Mucosa of descending colon (tissue), 3 donors: ENCODE data around the gene COQ8B. TPM values are rescaled to one million over a fixed set of nuclear protein-coding genes. Genes with fewer than 3 reads are reported as not detected.

Experiments used
- ATAC-seq: fragments of 200-7000 bp; cut with Tn5 transposase; one replicate; pipeline ENCODE4 v1.9.1; 2020; ENCODE audit warnings: mild to moderate bottlenecking, moderate library complexity
- DNase-seq, 3 donors: peaks; one replicate each; pipeline ENCODE4 v3.0.0-alpha.2; 2020
- H3K36me3 ChIP-seq: fragments of 200-600 bp; one replicate; pipeline ENCODE4 v1.8.0; 2021; ENCODE audit warnings: low read depth, mild to moderate bottlenecking
- H3K4me1 ChIP-seq: fragments of 200-600 bp; one replicate; pipeline ENCODE4 v1.8.0; 2021; ENCODE audit warnings: low read depth, mild to moderate bottlenecking
- H3K4me3 ChIP-seq: fragments of 200-600 bp; one replicate; pipeline ENCODE4 v1.8.0; 2021; ENCODE audit warnings: mild to moderate bottlenecking
- H3K9me3 ChIP-seq: fragments of 200-600 bp; one replicate; pipeline ENCODE4 v1.8.0; 2021; ENCODE audit warnings: mild to moderate bottlenecking
- CTCF ChIP-seq: fragments of 200-600 bp; IDR thresholded peaks from one replicate; pipeline ENCODE4 v1.8.0; 2022; ENCODE audit warnings: antibody characterized with exemption, mild to moderate bottlenecking
- intact Hi-C, 2 donors: fragments of 100-400 bp; cut with DNase I in 1 of 2; cut with micrococcal nuclease in 1 of 2; formaldehyde crosslinking; loops; one replicate each; pipeline versions ENCODE4 v1.11.0 to v1.11.1; 2022; cut with DNase I, micrococcal nuclease
- total RNA-seq, 3 donors: library from RNA; stranded (reverse); fragmentation: NEBNext Ultra II Directional in 2 of 3; extraction: Animal tissue kit (Norgen Biotek cat#: 25700) in 2 of 3; gene quantifications; one replicate each; pipeline versions ENCODE4 v1.2.1 to v1.2.4, GENCODE V29; 2021 to 2023
- donor health status: DM: no; HTN: no; CAD: no; lungs with moderate emphysema.
- donor health status: DM: no; HTN: no; CAD: no.
- donor health status: DM: no; HTN: yes; CAD: no.

The COQ8B gene
- total RNA-seq, 3 donors from 2014 or later, result 29.9 to 49.2 (median 39.3) TPM

GRCh38 chr19:40752257-40752781, 35.6 kb upstream of the COQ8B start:
- no peak for ATAC-seq
- H3K4me1 ChIP-seq, result peaks cover 42% of the 10 kb centered on the region
- H3K36me3 ChIP-seq, result peaks cover 8% of the 10 kb centered on the region
- peak overlapping the region; percentile 51 for H3K4me3 ChIP-seq
- no peaks in the 10 kb centered on the region for H3K9me3 ChIP-seq
- DNase-seq, result no peak
- no peak for TF ChIP-seq CTCF
- intact Hi-C loops, result no loop called here

DNA sequence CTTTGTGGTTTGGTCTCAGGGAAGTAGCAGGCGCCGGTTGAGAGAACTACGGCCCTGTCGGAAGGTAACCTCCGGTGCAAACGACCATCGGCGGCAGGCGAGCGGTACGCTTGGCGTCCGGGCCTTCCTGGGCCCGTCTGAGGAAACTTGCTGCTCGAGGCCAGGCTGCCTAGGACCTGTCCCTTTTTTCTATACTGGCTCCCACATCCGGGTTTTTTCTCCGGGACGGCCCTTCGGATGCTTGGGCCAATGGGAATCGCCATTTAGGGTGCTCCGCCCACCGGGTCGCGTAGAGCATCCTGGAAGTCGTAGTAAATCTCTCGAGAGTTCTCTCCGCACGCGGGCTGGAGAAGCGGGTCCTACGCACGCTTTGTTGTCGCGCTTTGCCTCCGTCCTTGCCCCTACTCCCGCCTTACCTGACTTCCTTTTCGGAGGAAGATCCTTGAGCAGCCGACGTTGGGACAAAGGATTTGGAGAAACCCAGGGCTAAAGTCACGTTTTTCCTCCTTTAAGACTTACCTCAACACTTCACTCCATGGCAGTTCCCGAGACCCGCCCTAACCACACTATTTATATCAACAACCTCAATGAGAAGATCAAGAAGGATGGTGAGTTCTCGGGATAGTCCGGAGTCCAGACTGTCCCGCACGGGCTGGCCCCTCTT, 34.3 kb upstream of the COQ8B start, which contains the start of gene SNRPA:
Gene SNRPA (plus strand): TSS at position 330 of the 664 bp plus-strand sequence. CDS start 206 bp downstream, at position 536.
- no peak for TF ChIP-seq CTCF
- peak; percentile 95 to 99 (median 98) for DNase-seq
- intact Hi-C loops, result no loop called here

GRCh38 chr19:40750058-40750873, 33.6 kb upstream of the COQ8B start, which contains the start of gene ACTMAP:
Gene ACTMAP, minus strand, starts transcription at chr19:40750477. Its CDS starts 674 bp downstream, at chr19:40749803.
- peak within 1 kb of the TSS; percentile 51 for H3K4me3 ChIP-seq
- H3K36me3 ChIP-seq, result peaks cover 8% of the 10 kb centered on the region
- peak; percentile 99 to 100 (median 100) for DNase-seq
- no peak for TF ChIP-seq CTCF
- ATAC-seq, result peak; percentile 89
- H3K4me1 ChIP-seq, result peaks cover 30% of the 10 kb centered on the region
- no peaks in the 10 kb centered on the region for H3K9me3 ChIP-seq
- intact Hi-C loops, result no loop called here

More for the DNA sequence above, 34.3 kb upstream of the COQ8B start, which contains the start of gene SNRPA:
- Histone ChIP-seq H3K4me1 (peaks cover 38% of the 10 kb centered on the region), H3K4me3 (peak within 1 kb of the TSS; percentile 51), H3K9me3 (no peaks in the 10 kb centered on the region), H3K36me3 (peaks cover 8% of the 10 kb centered on the region)
- ATAC-seq, result peak; percentile 84

DNA sequence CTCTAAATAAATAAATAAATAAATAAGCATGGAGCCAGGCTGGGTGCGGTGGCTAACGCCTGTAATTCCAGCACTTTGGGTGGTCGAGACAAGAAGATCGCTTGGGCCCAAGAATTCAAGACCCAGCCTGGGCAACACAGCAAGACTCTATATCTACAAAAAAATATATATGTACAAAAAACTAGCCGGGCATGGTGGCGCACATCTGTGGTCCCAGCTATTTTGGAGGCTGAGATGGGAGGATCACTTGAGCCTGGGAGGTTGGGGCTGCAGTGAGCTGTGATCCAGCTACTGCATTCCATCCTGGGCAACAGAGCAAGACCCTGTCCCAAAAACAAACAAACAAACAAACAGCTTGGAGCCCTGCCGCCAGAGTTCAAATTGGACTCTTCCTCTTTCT, 30.9 kb upstream of the COQ8B start:
- Histone ChIP-seq H3K36me3 (peaks cover 8% of the 10 kb centered on the region), H3K9me3 (no peaks in the 10 kb centered on the region), H3K4me3 (no peak overlapping the region), H3K4me1 (peaks cover 10% of the 10 kb centered on the region)
- no peak for TF ChIP-seq CTCF
- intact Hi-C loops, result no loop called here
- ATAC-seq, result no peak
- DNase-seq, result no peak

DNA sequence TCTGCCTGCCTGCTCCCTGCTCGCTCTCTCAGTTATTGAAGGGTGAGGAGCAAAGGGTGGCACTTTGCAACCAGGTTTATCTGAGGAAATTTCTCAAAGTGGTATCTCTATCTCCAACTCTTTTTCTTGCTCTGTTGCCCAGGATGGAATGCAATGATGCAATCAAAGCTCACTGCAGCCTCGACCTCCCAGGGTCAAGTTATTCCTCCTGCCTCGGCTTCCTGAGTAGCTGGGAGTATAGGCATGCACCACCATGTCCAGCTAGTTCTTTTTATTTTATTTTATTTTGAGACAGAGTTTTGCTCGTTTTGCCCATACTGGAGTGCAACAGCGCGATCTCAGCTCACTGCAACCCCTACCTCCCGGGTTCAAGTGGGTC, 28.7 kb upstream of the COQ8B start:
- intact Hi-C loops, result no loop called here
- H3K4me3 ChIP-seq, result no peak overlapping the region
- DNase-seq (no peak), ATAC-seq (no peak)
- H3K36me3 ChIP-seq, result peaks cover 2% of the 10 kb centered on the region
- no peaks in the 10 kb centered on the region for H3K9me3 ChIP-seq
- no peak for TF ChIP-seq CTCF
- peaks cover 7% of the 10 kb centered on the region for H3K4me1 ChIP-seq
